HG03280 (cell line): ENCODE data around the gene ERBB2.
"Not testable (repeated sequence)": the region's sequence is repeated elsewhere in the genome, so short reads cannot be mapped to it uniquely, and the experiment has no call there.

Experiments used
- ATAC-seq: cut with Tn5 transposase; IDR thresholded peaks from one replicate; pipeline ENCODE4 v1.9.1; 2021; ENCODE audit warnings: mild to moderate bottlenecking, moderate library complexity; ENCODE audit not compliant: unreplicated experiment

The ERBB2 gene

GRCh38 chr17:39722965-39723848 lies 23.3 kb downstream of the ERBB2 start:
- no peak for ATAC-seq

DNA sequence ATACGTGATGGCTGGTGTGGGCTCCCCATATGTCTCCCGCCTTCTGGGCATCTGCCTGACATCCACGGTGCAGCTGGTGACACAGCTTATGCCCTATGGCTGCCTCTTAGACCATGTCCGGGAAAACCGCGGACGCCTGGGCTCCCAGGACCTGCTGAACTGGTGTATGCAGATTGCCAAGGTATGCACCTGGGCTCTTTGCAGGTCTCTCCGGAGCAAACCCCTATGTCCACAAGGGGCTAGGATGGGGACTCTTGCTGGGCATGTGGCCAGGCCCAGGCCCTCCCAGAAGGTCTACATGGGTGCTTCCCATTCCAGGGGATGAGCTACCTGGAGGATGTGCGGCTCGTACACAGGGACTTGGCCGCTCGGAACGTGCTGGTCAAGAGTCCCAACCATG lies 24.9 kb downstream of the ERBB2 start:
- ATAC-seq: no peak

DNA sequence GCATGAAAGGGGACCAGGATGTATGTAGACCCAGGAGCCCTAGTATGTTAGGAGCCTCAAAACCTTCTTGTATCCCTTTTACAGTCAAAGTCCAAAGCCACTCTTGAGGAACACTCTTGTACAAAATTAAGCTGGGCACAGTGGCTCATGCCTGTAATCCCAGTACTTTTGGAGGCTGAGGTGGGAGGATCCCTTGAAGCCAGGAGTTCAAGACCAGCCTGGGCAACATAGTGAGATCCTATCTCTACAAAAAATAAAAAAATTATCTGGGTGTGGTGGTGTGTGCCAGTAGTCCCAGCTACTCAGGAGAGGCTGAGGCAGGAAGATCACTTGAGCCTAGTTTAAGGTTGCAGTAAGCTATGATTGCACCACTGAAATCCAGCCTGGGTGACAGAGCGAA lies 26.1 kb downstream of the ERBB2 start:
- ATAC-seq: not testable (repeated sequence)

GRCh38 chr17:39726617-39727016 lies 26.8 kb downstream of the ERBB2 start:
- no peak for ATAC-seq

DNA sequence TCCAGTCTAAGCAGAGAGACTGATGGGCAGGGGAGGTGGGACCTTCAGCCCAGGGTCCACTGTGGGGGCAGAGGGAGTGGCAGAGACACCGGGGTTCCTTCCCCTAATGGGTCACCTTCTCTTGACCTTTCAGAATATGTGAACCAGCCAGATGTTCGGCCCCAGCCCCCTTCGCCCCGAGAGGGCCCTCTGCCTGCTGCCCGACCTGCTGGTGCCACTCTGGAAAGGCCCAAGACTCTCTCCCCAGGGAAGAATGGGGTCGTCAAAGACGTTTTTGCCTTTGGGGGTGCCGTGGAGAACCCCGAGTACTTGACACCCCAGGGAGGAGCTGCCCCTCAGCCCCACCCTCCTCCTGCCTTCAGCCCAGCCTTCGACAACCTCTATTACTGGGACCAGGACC lies 27.7 kb downstream of the ERBB2 start:
- no peak for ATAC-seq

GRCh38 chr17:39729280-39729851 lies 29.5 kb downstream of the ERBB2 start:
- no peak for ATAC-seq

GRCh38 chr17:39730095-39730921 lies 30.4 kb downstream of the ERBB2 start, which contains the start of gene MIEN1:
Gene MIEN1, minus strand, starts transcription at chr17:39730532. Its CDS starts 37 bp downstream, at chr17:39730495.
- ATAC-seq: peak; percentile 92

GRCh38 chr17:39732586-39732985 lies 32.7 kb downstream of the ERBB2 start:
- no peak for ATAC-seq

DNA sequence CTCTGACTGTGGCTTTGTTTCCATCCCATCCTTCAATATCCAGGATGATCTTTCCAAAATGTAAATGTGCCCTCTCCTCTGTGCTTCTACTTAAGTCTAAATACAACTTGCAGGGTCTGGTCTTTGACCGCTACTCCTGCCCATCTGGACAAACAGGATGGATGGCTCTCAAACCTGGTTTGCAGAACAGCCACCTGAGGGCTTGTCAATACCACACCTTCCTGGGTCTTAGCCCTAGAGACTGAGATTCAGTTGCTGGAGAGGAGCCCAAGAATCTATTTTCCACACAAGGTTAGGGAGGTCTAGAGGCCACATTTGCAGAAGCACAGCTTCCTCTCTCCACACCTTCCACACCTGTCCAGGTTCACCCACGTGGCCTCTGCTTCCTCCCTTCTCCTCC lies 36.0 kb downstream of the ERBB2 start:
- ATAC-seq: no peak

- no peak for ATAC-seq
These were observed 36.7 kb downstream of the ERBB2 start for GRCh38 chr17:39736319-39737165.

- no peak for ATAC-seq
These were observed 37.4 kb downstream of the ERBB2 start for GRCh38 chr17:39737206-39737759.

DNA sequence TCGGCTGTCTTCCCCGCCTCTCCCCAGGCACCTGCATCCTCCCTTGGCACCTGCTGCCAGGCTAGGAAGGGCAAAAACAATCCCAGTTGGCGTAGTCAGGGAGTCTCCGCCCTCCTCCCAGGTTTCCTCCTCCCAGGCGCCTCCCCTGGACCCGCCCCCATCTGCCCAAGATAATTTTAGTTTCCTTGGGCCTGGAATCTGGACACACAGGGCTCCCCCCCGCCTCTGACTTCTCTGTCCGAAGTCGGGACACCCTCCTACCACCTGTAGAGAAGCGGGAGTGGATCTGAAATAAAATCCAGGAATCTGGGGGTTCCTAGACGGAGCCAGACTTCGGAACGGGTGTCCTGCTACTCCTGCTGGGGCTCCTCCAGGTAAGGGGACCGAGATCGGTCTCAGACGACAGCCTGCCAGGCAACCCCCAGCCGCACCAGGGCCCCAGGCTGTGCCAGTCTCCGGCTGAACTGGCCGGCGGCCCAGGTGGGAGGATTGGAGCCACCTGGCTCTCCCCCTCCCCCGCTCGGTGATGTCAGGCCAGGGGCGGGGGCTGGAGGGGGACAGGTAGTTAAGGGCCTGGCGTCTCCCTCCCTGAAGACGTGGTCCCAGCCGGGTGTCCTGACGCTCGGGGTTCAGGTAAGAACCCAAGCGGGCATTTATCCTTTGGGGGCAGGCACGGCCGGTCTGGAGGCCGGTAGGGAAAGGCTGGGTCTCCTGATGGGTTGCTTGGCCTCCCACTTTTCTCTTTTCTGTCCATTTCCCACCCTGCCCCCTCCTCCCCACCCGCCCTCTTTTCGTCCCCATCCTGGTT lies 38.1 kb downstream of the ERBB2 start, which contains the start of gene GRB7:
GRB7 (plus strand) TSS at position 179 of the 808 bp plus-strand sequence. CDS start 4,364 bp downstream, outside the sequence.
- ATAC-seq: no peak

- no peak for ATAC-seq
These were observed 38.7 kb downstream of the ERBB2 start for GRCh38 chr17:39738568-39738901.

- no peak for ATAC-seq
These were observed 39.4 kb downstream of the ERBB2 start for GRCh38 chr17:39738983-39739884.

GRCh38 chr17:39739885-39740356 lies 40.1 kb downstream of the ERBB2 start:
- ATAC-seq: no peak

DNA sequence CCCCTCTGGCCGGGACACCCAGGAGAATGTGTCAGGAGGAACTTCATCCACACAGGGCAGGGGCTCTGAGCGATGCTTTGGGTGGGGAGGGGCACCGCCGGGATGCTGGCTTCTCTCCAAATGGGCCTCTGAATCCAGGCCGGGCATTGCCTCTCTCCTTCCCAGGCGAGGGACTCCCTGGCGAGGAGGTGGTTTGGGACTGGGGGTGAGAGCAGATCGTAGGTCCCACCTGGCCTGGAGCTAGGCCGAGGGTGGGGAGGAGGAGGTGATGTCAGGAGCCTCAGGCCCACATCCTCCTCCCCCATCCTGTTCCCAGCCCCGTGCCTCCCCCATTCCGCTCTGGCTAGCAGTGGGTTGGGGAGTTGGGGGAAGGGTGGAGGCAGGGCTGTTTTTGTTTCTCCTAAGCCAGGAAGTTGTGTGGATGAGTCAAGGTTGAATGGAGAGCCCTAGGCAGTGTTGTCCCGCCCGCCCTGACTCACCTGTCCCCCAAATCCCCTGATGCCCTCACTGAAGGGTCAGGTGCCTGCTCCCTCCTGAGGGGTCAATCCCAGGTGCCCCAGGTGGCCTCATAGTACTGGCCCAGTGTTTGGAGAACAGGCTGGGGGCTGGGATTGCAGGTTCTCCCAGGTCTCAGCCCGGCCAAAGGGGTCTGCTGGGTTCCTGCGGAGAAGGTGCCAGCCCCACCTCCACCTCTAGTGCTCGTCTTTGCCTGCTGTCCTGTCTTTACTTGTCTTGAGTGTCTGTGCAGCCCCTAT lies 40.7 kb downstream of the ERBB2 start:
- no peak for ATAC-seq

GRCh38 chr17:39742126-39742855 lies 42.4 kb downstream of the ERBB2 start:
- ATAC-seq: no peak
